HT1080 (cell line): Measurements from ENCODE around the gene HES5. TPM values are rescaled to one million over a fixed set of nuclear protein-coding genes. Genes with fewer than 3 reads are reported as not detected.

Source experiments
- DNase-seq: peaks from one replicate; pipeline ENCODE4 v3.0.0-alpha.2; 2015; ENCODE audit warnings: low read depth
- total RNA-seq: library from RNA; depleted of rRNA; stranded (reverse); fragments of >200 nt; shearing (Covaris generic); gene quantifications from 2 replicates; pipeline ENCODE4 v1.2.3, GENCODE V29; 2014

The HES5 gene
- total RNA-seq, 1 experiment from 2014 or later, result not detected

DNA sequence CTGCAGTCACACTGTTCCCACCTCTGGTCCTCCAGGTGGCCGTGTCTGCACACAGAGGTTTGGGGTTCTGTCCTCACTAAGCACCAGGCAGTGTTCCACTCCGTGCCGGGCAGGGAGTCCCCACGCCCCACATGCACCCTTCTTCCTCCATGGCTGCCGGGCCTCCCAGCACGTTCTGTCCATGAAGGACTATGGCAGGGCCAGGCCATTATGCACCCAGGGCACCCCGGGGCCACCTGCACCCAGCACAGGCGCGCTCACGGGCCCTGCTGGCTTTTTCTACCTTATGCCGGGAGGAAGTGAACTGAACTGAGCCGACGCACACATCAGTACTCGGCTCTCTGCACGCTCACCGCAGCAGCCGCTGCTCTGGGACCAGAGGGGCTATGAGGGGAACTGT is 13.9 kb downstream of the HES5 start:
- DNase-seq, result no peak

DNA sequence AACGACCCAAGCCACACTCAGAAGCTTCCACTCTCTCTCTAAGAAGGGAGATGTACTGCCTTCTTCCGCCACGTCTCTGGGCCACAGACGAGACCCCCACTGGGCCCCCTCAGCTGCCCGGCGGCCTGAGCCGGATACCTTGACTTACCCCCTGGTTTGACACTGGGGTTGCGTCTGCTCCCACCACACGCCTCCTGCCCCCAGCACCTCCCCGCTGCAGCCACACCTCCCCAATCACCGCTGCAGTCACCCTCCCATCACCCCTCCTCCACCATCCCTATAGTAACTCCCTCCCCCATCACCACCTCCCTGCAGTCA is 14.3 kb downstream of the HES5 start:
- DNase-seq, result no peak

DNA sequence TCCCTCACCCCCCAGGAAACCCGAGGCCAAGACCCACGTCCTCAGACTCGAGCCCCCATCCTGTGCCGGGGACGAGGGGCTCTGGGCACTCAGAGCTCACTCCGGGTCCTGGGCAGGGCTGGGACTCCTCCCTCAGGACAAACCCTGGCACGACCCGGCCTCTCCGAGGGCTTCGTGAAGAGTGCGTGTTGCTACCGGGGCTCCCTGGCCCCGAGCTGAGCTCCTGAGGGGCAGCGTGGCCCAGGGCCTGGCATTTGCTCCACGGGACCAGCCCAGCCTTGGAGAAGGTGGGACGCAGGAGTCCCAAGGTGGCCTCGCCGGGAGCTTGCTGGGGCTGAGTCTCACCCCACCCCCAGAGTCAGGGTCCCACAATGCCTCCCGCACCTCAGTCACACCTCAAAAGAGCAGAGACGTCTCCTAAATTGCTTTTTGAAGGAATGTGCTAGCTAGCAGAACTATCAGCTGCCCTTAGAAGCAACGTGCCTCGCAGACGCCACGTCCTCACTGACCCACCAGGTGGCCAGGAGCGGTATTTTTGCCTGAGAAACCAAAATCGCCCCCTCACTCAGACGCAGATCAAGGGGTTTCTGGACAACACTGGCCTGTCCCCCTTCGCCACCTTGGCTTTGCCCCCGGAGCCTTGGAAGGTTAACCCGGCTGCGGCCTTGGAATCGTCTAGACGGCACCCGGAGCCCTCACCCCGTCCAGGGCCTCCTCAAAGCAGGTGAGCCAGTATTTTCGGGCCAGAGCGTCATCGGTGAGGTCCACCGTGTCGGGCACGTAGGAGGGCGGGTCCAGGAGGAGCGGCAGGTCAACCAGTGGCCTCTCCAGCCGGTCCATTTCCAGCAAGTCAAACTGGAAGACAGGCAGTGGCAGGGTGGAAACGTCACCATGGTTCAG is 14.9 kb downstream of the HES5 start:
- DNase-seq, result no peak

DNA sequence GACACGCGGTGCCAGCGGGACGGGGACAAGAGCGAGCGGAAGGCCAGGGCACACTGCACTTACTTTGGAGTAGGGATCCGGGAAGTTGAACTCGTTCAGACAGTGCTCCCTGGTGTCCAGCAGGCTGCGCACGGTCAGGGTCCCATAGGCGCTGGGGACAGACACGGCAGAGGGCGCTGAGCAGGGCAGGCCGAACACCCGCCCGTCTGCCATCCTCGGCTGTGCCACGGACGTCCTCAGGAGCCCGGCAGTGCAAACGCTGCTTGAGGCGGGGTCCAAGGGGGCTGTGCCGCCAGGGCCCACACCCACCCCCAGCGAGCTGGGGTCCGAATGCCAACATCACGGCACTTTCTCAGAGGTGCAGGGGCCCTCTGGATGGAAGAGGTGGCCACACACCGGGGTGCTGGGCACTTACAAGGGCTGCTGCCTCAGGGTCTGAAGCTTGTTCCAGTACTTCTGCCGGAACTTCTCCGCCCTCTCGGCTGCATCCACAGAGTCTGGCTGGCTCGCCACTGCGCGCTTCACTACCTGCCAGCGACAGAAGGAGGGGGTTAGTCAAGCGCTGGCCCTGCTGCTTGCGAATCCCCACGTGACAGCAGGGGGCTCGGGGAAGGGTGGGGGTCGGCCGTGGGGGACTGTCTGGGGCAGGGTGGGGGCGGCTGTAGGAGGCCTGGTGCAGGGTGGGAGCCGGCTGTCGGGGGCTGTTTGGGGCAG is 16.0 kb downstream of the HES5 start:
- no peak for DNase-seq

DNA sequence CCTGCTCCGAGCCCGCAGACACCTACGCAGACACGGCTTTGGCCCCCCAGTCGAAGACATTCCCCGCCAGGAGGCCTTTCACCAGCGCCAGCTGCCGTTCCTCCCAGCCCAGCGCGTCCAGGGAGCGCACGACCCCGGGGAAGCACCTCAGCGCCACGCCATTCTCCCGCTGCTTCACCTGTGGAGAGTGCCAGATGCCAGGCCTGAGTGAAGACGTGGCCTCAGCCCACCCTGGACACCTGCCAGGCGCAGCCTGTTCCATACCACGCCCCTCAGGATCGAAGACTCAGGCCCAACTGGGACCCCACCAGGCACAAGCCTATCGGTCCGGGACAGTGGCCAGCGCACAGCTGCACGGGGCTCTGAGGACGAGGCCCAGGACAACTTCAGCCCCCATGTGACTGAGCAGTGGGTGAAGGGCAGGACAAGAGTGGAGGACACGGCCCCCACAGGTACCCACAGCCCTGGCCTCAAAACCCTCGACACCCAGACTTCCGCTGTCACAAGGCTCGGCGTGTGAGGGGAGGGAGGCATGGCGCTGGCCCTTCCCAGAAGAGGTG is 17.1 kb downstream of the HES5 start:
- no peak for DNase-seq

DNA sequence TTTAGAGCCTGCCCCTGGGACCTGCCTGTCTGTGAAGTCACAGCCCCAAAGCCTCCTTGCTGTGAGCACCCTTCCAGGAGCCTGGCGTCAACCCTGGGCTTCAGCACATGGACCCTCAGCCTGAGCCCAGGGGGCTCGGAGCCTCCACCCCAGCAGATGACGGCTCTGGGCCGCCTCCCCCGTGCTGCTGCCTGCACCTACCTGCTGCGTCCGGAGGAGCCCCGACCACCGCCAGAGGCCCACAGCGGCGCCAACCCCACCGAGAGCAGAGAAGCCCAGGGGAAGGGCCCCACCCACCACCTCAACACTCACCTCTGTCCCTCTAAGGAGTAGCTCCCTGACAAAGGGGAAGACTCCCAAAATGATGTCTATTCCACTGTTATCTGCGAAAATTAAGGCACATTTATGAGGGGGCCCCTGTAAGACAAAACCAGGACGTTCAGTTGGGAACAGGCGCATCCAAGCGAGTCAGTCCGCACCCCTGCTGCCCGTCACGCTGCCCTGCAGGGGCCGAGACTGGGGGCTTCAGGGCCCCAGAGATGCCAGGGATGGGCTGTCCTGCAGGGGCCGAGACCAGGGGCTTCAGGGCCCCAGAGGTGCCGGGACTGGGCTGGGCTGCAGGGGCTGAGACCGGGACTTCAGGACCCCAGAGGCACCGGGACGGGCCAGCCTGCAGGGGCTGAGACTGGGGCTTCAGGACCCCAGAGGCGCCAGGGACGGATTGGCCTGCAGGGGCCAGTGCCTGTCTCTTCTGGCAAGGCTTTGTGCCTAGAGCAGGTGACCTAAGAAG is 19.5 kb downstream of the HES5 start:
- DNase-seq, result no peak

DNA sequence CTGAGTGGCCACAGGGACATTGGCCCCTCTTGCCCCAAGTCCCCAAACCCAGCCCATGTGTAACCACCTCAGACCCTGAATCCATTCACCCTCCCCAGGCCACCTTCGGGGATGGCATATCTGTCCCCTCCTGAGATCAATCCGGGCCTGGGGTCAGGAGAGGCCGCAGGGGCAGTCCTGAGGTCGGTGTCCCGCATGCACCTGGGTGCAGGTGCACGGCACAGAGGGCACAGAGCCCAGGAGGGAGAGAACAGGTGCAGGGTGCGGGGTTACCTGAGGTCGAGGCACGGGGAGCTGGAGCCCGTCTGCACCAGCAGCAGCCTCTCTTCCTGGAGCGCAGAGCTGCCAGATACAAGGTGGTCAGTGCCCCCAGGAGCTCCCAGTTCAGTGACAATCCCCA is 20.5 kb downstream of the HES5 start:
- DNase-seq, result no peak

DNA sequence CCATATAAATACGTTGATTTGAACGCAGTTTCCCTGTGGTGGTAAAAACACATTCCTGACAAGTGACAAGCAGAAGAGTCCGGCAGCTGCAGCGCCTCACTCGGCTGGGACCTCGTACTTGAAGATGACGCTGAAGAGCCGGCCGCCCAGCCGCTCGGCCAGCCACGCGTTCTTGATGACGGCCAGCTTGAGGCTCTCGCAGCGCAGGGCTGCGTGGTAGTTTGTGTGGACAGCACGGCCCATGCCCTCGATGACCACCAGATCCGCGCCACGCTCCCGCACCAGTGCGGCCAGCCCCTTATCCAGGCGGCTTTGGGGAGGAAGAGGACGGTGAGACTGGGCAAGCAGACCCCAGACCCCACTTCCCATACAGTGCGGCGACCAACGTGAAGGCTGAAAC is 21.3 kb downstream of the HES5 start:
- no peak for DNase-seq

DNA sequence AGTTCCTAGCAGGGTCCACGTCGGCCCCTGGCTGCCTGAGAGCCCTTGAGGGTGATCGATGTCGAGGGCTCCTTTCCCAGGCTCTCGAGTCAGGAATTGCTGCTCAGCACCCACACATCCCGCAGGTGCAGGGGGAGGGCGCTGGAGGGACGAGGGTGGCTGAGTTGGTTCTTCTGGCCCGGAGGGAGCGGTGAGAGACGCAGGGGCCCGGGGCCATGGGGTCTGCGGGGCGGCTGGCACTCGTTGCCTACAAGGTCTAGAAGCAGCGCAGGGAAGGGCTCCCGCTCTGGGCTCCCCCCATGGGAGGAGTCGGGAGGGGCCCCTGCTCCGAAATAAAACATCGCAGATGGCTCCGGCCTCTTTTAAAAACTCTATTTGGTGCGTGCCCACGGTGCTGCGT is 21.9 kb downstream of the HES5 start:
- no peak for DNase-seq

DNA sequence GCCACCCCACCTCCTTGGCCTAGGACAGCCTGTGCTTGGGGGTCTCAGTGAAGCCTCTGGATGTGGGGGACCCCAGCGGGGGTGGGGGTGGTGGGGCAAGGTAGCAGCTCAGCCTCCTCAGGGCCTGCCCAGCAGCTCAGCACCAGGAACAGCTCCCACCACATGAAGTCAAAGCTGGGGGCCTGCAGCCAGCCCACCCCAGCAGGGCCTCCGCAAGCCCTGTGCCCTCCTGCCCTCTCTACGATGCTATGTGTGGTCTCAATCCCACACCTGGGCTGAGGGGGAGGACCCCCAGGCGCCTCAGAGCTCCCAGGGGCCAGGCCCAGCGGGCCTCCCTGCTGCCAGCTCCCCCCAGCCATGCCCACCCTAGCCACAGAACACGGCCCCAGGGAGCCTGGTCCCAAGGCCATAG is 22.3 kb downstream of the HES5 start:
- no peak for DNase-seq

DNA sequence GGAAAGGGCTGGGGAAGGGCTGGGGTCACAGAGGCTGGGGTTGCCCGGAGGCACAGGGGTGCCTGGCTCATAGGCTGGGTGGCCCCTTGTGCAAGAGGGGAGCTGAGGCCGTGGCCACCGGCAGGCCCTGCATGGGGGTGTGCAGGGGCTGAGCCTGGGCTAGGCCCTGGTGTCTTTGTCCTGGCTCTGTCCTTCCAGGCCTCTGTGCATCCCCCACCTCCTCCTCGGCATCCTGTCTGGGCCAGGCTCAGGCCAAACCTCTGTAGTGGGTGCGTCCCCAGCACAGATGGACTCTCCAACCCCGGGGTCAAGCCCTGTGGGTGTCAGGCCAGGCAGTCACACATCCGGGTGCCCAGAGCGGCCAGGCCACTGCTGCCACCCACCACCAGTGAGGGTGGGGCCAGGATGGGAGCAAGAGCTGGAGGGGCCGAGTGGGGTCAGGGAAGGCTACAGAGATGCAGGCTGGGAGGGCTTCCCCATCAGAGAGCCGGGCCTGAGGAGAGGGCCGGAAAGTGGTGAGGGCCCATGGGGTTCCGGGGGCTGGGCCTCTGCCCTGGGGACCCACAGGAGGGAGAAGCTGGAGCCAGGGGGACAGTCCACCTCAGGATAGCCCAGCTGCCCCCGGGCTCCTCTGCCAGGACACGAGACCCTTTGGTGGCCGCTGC is 23.0 kb downstream of the HES5 start:
- DNase-seq, result no peak

DNA sequence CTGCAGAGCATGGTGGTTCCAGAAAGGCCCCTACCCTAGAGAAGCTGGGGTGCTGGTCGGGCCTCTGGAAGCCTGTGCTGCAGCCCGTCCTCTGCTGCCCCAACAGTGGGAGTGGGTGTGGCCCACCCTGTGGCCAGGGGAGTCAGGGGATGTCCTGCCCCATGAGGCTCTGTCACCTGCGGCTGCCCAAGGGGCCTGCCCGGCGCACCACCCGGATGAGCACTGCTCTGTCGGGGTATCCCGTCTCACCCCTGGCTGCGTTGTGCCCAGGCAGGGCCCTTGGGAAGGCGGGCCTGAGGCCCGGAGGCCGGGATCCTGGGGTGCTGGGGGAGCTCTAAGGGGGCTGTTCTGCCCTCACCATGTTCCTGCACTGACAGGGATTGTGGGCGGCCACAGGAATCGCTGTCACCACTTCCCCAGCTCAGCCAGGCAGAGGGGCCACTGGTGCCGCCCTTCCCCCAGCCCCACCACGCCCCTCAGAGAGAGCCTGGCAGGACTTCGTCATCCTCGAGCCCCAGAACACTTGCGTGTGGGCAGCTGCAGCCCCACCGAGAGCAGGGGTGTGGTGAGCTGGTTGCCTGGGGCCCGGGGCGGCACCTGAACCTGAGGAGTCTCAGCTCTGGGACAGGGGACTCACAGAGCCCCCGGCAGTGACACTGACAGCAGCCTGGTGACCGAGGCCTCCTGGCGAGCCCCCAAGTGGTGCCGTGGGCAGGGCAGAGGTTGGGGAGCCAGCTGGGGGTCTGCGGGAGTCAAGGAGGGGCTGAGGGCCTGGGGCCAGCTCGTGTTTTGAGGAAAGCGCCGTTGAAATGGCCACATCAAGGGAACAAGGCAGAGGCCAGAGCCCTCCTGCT is 23.8 kb downstream of the HES5 start:
- no peak for DNase-seq

DNA sequence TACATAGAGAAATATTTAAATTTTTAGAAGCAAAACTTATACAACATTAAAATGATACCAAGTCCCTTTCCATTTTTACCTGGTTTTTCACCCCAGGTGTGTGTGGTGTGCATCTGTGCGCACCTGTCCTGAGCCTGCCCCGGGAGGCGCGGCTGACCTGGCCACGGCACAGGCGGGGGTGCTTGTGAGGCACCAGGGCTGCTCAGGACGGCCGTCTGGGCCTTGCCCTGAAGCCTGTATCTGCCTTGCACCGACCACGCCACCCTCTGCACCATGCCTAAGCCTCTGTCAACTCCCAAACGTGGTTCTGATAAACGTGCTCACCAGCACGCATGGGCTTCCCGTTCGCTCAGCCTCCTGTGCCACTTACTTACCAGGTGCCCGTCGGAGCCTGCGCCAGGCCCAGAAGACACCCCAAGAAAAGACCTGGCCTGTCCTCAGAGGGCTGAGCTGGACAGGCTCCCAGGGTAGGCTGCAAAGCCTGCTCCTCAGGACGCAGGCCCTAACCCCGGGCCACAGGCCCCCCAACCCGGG is 24.5 kb downstream of the HES5 start:
- DNase-seq, result no peak

DNA sequence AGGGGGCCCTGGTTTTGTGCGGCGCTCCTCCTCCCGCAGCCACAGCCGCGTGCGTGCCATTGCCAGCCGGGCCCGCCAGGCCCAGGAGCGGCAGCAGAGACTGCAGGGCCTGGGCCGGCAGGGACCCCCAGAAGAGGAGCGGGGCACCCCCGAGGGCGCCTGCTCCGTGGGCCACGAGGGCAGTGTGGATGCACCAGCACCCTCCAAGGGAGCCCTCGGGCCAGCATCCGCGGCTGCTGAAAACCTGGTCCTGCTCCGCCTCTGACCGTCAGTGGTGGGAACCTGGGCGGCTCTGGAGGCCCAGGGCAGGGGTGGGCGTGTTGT is 25.2 kb downstream of the HES5 start:
- DNase-seq, result no peak

DNA sequence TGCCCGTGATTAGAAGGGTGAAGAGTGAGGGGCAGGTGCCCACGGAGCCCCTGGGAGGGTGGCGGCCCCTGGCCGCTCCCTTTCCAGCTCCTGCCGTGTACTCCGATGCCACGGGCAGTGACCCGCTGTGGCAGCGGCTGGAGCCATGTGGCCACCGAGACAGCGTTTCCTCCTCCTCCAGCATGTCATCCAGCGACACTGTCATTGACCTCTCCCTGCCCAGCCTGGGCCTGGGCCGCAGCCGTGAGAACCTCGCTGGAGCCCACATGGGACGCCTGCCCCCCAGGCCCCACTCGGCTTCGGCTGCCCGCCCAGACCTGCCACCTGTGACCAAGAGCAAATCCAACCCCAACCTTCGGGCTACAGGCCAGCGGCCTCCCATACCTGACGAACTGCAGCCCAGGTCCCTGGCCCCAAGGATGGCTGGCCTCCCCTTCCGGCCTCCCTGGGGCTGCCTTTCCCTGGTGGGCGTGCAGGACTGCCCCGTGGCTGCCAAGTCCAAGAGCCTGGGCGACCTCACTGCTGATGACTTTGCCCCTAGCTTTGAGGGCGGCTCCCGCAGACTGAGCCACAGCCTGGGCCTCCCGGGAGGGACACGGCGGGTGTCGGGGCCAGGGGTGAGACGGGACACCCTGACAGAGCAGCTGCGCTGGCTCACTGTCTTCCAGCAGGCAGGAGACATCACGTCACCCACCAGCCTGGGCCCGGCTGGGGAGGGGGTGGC is 25.7 kb downstream of the HES5 start:
- no peak for DNase-seq

DNA sequence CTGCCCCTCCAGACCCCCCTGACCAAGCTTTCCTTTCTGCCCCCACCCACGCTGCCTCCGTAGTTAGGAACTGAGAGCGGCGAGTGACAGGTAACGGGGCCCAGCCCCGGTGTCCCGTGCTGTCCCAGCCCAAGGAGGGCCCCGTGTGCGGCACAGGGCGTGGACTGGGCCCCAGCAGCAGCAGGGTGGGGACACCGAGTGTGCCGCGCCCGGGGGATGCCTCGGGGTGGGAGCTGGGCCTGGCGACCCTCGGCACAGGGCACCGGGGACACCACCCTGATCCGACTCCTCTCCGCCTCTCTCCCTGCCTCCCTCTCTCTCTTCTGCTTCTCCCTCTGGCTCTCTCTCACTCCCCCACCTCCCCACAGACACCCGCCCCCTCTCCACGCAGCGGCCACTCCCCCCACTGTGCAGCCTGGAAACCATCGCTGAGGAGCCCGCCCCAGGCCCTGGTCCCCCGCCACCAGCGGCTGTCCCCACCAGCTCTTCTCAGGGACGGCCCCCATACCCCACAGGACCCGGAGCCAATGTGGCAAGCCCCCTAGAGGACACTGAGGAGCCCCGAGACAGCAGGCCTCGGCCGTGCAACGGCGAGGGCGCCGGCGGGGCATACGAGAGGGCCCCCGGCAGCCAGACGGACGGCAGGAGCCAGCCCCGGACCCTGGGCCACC is 26.4 kb downstream of the HES5 start:
- no peak for DNase-seq

DNA sequence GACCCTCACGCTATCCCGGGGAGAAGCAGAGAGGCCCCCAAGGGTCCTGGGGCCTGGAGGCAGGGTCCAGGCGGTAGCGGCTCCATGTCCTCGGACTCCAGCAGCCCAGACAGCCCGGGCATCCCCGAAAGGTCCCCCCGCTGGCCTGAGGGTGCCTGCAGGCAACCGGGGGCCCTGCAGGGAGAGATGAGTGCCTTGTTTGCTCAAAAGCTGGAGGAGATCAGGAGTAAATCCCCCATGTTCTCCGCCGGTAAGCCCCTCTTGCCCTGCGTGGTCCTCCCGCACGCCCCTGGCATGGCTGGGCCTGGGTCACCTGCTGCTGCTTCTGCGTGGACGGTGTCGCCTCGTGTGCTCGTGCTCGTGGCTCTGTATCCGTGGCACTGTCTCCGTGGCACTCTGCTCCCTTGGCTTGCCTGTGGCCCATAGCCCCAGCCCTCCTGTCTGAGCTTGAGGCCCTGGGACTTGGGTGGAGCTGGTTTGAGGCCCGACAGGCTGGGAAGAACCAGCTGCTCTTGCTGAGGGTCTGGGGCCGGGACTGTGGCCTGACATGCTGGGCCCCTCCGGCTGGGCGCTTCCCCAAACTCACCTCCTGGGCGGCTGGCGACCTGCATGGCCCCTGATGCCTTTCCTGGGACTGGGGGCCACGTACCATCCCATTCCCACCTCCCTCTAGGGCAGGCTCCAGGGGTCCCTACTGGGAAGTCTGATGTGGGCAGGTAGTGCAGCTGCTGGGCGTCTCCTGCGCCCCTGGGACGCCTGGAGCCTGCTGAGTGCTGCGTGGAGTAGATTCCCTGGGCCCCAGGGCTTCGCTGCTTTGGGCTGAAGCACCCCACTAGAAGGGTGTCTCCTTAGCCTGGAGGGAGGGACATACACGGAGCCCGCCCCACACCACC is 27.2 kb downstream of the HES5 start:
- no peak for DNase-seq

DNA sequence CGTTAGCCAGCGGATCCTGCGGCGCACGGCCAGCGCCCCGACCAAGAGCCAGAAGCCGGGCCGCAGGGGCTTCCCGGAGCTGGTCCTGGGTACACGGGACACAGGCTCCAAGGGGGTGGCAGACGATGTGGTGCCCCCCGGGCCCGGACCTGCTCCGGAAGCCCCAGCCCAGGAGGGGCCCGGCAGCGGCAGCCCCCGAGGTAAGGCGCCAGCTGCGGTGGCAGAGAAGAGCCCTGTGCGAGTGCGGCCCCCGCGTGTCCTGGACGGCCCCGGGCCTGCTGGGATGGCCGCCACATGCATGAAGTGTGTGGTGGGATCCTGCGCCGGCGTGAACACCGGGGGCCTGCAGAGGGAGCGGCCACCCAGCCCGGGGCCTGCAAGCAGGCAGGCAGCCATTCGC is 27.9 kb downstream of the HES5 start:
- no peak for DNase-seq
